ENCODE data around the gene MAP3K10.

Gene MAP3K10

GRCh38 chr19:40249781-40250180 lies 58.6 kb downstream of the MAP3K10 start:
- no peak for DNase-seq (ENCODE audit: low read depth in 2 of 2)

- DNase-seq (ENCODE audit: low read depth in 2 of 2): no peak
Observed at GRCh38 chr19:40251244-40251643, 60.0 kb downstream of the MAP3K10 start.

GRCh38 chr19:40251991-40252390 lies 60.8 kb downstream of the MAP3K10 start:
- no peak for DNase-seq (ENCODE audit: low read depth in 2 of 2)

GRCh38 chr19:40252395-40252794 lies 61.2 kb downstream of the MAP3K10 start:
- DNase-seq (ENCODE audit: low read depth in 2 of 2): no peak

GRCh38 chr19:40253611-40254092 lies 62.4 kb downstream of the MAP3K10 start:
- no peak for DNase-seq (ENCODE audit: low read depth in 2 of 2)

GRCh38 chr19:40254714-40255418 lies 63.6 kb downstream of the MAP3K10 start:
- DNase-seq (ENCODE audit: low read depth in 2 of 2): no peak

GRCh38 chr19:40255619-40256166 lies 64.5 kb downstream of the MAP3K10 start:
- no peak for DNase-seq (ENCODE audit: low read depth in 2 of 2)

GRCh38 chr19:40256512-40256911 lies 65.3 kb downstream of the MAP3K10 start:
- no peak for DNase-seq (ENCODE audit: low read depth in 2 of 2)

- DNase-seq (ENCODE audit: low read depth in 2 of 2): no peak
Observed at GRCh38 chr19:40257096-40257517, 65.9 kb downstream of the MAP3K10 start.

GRCh38 chr19:40261631-40262030 lies 70.4 kb downstream of the MAP3K10 start:
- DNase-seq (ENCODE audit: low read depth in 2 of 2): no peak

- DNase-seq (ENCODE audit: low read depth in 2 of 2): no peak
Observed at GRCh38 chr19:40262422-40262821, 71.2 kb downstream of the MAP3K10 start.

- DNase-seq (ENCODE audit: low read depth in 2 of 2): no peak
Observed at GRCh38 chr19:40263440-40264313, 72.5 kb downstream of the MAP3K10 start.

- no peak for DNase-seq (ENCODE audit: low read depth in 2 of 2)
Observed at GRCh38 chr19:40264314-40265054, 73.3 kb downstream of the MAP3K10 start.

Measured in activated CD4-positive, alpha-beta T cell treated with anti-CD3 and anti-CD28 coated beads for 24 hours (primary cell).